A549 treated with ZK216348 at 1 μM for 4 hours (cell line): ENCODE results near the gene SINHCAF. TPM values are rescaled to one million over a fixed set of nuclear protein-coding genes. Genes with fewer than 3 reads are reported as not detected.

ENCODE experiments used
- total RNA-seq: library from RNA; stranded (reverse); fragments of 200-300 nt; extraction: Qiagen RNA extraction; gene quantifications from 5 replicates; pipeline ENCODE4 v1.2.3, GENCODE V29; 2022; ENCODE audit warnings: low read depth

Gene SINHCAF, protein sequence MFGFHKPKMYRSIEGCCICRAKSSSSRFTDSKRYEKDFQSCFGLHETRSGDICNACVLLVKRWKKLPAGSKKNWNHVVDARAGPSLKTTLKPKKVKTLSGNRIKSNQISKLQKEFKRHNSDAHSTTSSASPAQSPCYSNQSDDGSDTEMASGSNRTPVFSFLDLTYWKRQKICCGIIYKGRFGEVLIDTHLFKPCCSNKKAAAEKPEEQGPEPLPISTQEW
- 33.5 to 60.3 TPM (median 42.5 TPM) in 5 replicates for total RNA-seq

DNA sequence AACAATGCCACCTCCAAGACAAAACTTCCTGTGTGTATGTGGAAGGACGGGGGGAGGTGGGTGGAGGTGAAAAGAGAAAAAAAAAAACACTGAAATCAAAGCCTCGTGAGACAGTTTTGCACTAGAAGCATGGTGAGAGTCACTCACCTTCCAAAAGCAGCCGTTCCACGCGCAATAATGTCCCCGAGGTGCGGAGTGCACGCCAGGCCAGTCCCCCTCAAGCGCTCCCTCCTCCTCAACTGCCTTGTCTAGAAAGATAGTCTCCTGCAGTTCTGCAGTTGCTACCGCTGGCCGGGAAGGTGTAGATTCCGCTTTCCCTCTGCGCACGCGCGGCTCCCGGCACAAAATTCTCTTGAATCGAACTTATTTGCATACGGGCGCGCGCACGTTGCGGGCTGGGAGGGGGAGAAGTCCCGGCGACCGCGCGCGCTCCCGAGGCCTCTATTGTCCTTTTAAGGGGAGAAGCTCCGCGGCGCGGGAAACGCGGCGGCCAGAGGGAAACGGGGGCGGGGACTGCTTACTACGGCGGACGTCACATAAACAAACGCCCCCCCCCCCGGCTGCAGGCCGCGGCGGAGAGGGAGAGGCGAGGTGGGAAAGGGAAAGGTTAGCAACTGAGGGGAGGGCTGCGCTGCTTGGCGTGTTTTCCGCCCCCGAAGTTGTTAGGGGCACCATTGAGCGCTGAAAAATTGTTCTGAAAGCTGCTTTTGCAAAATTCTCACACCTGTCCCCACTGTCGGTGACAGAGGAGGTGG, at the start of gene SINHCAF:
SINHCAF (minus strand) TSS at position 274 of the 755 bp plus-strand sequence. CDS start 27,946 bp downstream, outside the sequence.

